Measurements from ENCODE around the gene DOK7.

DNA sequence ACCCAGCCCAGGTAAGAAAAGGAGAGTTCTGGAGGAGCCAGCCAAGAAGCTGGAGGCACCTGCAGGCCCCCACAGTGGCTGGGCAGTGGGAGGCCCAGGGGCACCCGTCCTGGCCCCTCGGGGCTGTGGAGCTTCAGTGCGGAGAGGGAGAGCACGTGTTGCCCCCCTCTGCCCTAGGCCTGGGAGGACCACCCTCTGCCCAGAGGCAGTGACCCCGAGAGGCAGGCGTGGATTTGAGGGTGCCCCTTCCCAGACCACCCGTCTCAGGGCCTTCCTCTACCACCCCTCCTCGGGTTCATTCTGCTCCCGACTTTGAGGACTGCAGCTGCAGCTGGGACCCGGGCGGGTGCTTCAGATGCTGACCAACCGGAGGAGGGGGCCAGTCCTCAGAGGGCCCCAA is 33.5 kb upstream of the DOK7 start:
- no peak for TF ChIP-seq CTCF (IDR thresholded peaks at IDR 0.05)
- no peak for TF ChIP-seq ZFX (IDR thresholded peaks at IDR 0.05; ENCODE audit: borderline replicate concordance)

Measured in 22Rv1 (cell line).